SU-DHL-6 (cell line): Measurements from ENCODE around the gene FXYD2.
"Not testable (repeated sequence)": the region's sequence is repeated elsewhere in the genome, so short reads cannot be mapped to it uniquely, and the experiment has no call there.

ENCODE experiments used
- H2AFZ ChIP-seq: fragments of 200-600 bp; sonication (generic); 2 replicates; pipeline ENCODE4 v1.6.1; 2014; ENCODE audit warnings: low read depth, mild to moderate bottlenecking, moderate library complexity, mixed read lengths, antibody characterized with exemption, low read length; ENCODE audit not compliant: severe bottlenecking
- H3F3A ChIP-seq: fragments of 200-600 bp; shearing (Covaris generic); 2 replicates; pipeline ENCODE4 v1.6.0; 2016; ENCODE audit warnings: antibody characterized with exemption, mild to moderate bottlenecking; ENCODE audit not compliant: insufficient read depth
- H3K27ac ChIP-seq: fragments of 200-600 bp; sonication (generic); 2 replicates; pipeline ENCODE4 v1.5.1; 2016; ENCODE audit warnings: low read depth, mild to moderate bottlenecking, low read length, moderate library complexity, mixed read lengths
- H3K27me3 ChIP-seq: fragments of 200-600 bp; sonication (generic), shearing (Covaris generic); 2 replicates; pipeline ENCODE4 v1.6.0; 2014; ENCODE audit warnings: mild to moderate bottlenecking, low read length
- H3K36me3 ChIP-seq: fragments of 200-600 bp; sonication (generic); 2 replicates; pipeline ENCODE4 v1.6.1; 2014; ENCODE audit warnings: mild to moderate bottlenecking, low read length, mixed read lengths
- H3K4me2 ChIP-seq: fragments of 300-600, 200-600 bp; shearing (Covaris generic), sonication (generic); 2 replicates; pipeline ENCODE4 v1.6.0; 2014; ENCODE audit warnings: low read length, low read depth, mild to moderate bottlenecking; ENCODE audit not compliant: poor library complexity, severe bottlenecking
- H3K4me3 ChIP-seq: fragments of 200-600 bp; sonication (generic); 2 replicates; pipeline ENCODE4 v1.5.1; 2014; ENCODE audit warnings: antibody characterized with exemption, low read length, mild to moderate bottlenecking, mixed read lengths; ENCODE audit not compliant: insufficient read depth, poor library complexity, severe bottlenecking
- H3K79me2 ChIP-seq: fragments of 200-600 bp; sonication (generic); 2 replicates; pipeline ENCODE4 v1.6.1; 2014; ENCODE audit warnings: mild to moderate bottlenecking, low read length, moderate library complexity; ENCODE audit not compliant: insufficient read depth
- H3K9ac ChIP-seq: fragments of 200-600 bp; sonication (generic); 2 replicates; pipeline ENCODE4 v1.7.0; 2014; ENCODE audit warnings: mild to moderate bottlenecking, low read length
- H3K9me2 ChIP-seq: fragments of 200-600 bp; sonication (generic); replicated peaks from 2 replicates; pipeline ENCODE4 v1.6.1; 2014; ENCODE audit warnings: low read length; ENCODE audit not compliant: insufficient read depth
- H3K9me3 ChIP-seq: fragments of 200-600 bp; sonication (generic); 2 replicates; pipeline ENCODE4 v1.6.1; 2014; ENCODE audit warnings: low read length, mixed read lengths; ENCODE audit not compliant: insufficient read depth
- H4K20me1 ChIP-seq: fragments of 200-600 bp; sonication (generic); 2 replicates; pipeline ENCODE4 v1.6.1; 2014; ENCODE audit warnings: low read depth, mild to moderate bottlenecking, antibody characterized with exemption, low read length, moderate library complexity, mixed read lengths
- EZH2phosphoT487 ChIP-seq: fragments of 200-600 bp; sonication (generic), shearing (Covaris generic); conservative IDR thresholded peaks from 2 replicates; pipeline ENCODE4 v1.6.1; 2018; ENCODE audit warnings: mild to moderate bottlenecking, antibody characterized with exemption, low read length, moderate library complexity, mixed read lengths
- TF ChIP-seq, protein P1 (sequence below): fragments of 200-600 bp; sonication (generic); IDR thresholded peaks from one replicate; pipeline ENCODE4 v1.5.1; 2017; ENCODE audit warnings: antibody characterized with exemption, mild to moderate bottlenecking, low read length, moderate library complexity; ENCODE audit not compliant: insufficient read depth, poor library complexity, severe bottlenecking

Gene FXYD2

GRCh38 chr11:117815262-117815803, 9.2 kb downstream of the FXYD2 start:
- Histone ChIP-seq H3K9ac (peak overlapping the region; percentile 22; the same call in 1 of the 2 replicates), H3K9me3 (no peaks in the 10 kb centered on the region), H4K20me1 (no peaks in the 10 kb centered on the region), H3K4me2 (peak overlapping the region; percentile 60), H3F3A (no peaks in the 10 kb centered on the region), H2AFZ (no peak overlapping the region), H3K4me3 (no peak overlapping the region), H3K27ac (peak overlapping the region; percentile 59), H3K36me3 (no peaks in the 10 kb centered on the region), H3K9me2 (no peaks in the 10 kb centered on the region), H3K27me3 (no peaks in the 10 kb centered on the region), H3K79me2 (no peaks in the 10 kb centered on the region)
- no peak for TF ChIP-seq EZH2phosphoT487
- TF ChIP-seq, protein P1, sequence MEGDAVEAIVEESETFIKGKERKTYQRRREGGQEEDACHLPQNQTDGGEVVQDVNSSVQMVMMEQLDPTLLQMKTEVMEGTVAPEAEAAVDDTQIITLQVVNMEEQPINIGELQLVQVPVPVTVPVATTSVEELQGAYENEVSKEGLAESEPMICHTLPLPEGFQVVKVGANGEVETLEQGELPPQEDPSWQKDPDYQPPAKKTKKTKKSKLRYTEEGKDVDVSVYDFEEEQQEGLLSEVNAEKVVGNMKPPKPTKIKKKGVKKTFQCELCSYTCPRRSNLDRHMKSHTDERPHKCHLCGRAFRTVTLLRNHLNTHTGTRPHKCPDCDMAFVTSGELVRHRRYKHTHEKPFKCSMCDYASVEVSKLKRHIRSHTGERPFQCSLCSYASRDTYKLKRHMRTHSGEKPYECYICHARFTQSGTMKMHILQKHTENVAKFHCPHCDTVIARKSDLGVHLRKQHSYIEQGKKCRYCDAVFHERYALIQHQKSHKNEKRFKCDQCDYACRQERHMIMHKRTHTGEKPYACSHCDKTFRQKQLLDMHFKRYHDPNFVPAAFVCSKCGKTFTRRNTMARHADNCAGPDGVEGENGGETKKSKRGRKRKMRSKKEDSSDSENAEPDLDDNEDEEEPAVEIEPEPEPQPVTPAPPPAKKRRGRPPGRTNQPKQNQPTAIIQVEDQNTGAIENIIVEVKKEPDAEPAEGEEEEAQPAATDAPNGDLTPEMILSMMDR: no peak

DNA sequence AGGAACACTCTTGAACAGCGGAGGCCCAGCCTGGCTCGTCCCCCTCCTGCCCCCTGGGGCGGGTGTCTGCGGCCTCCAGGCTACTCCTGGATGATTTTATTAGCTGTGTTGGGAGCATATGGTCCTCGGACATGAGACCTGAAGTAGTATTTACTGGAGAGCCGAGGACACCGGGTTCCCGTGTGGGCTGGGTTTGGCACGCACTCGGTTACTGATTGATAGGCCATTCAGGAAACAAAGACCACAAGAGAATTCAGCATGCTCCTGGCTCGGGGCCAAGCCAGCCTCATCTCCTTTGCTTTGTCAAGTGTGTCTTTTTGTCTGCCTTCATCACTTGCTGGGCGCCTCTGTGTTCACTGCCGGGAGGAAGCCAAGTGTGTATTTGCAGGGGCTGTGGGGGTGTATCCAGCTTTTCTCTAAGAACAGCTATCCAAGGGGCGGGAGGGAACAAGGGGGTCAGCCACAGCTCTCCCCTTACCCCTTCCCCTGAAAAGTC, 9.7 kb downstream of the FXYD2 start:
- no peak for TF ChIP-seq EZH2phosphoT487
- TF ChIP-seq, protein P1: no peak
- no peak overlapping the region for H3K4me3 ChIP-seq
- no peaks in the 10 kb centered on the region for H4K20me1 ChIP-seq
- no peak overlapping the region for H2AFZ ChIP-seq
- H3K9ac ChIP-seq: peak overlapping the region; percentile 22; the same call in 1 of the 2 replicates
- no peaks in the 10 kb centered on the region for H3K79me2 ChIP-seq
- no peaks in the 10 kb centered on the region for H3K9me3 ChIP-seq
- H3F3A ChIP-seq: no peaks in the 10 kb centered on the region
- H3K27me3 ChIP-seq: no peaks in the 10 kb centered on the region
- peak overlapping the region; percentile 59 for H3K27ac ChIP-seq
- H3K9me2 ChIP-seq: no peaks in the 10 kb centered on the region
- H3K4me2 ChIP-seq: peak overlapping the region; percentile 60
- H3K36me3 ChIP-seq: no peaks in the 10 kb centered on the region

DNA sequence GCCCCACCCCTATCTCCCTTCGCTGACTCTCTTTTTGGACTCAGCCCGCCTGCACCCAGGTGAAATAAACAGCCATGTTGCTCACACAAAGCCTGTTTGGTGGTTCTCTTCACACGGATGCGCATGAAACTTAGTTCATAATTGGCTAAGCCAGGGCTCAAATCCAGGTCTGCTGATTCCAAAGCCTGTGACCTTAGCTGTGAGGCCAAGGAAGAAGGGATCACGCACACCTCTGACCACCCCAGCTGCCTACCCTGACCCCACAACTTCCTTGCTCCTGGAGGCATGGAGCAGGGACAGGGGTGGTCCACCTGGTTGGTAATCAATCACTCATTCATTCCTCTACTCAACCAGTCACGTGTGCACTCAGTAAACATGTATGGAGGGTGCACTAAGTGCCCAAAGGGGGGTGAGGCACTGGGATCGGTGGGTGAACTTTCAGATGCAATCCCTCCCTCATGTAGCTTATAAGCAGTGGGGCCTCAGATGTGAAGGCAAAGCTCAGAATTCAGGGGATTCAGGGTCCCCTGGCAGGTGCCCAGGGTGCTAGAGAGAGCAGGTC, 10.3 kb downstream of the FXYD2 start:
- no peak overlapping the region for H3K27ac ChIP-seq
- H3F3A ChIP-seq: no peaks in the 10 kb centered on the region
- H3K9me3 ChIP-seq: no peaks in the 10 kb centered on the region
- H3K9ac ChIP-seq: no peak overlapping the region
- no peaks in the 10 kb centered on the region for H3K9me2 ChIP-seq
- H2AFZ ChIP-seq: no peak overlapping the region
- H3K27me3 ChIP-seq: no peaks in the 10 kb centered on the region
- H3K4me3 ChIP-seq: no peak overlapping the region
- no peaks in the 10 kb centered on the region for H3K36me3 ChIP-seq
- no peaks in the 10 kb centered on the region for H4K20me1 ChIP-seq
- H3K4me2 ChIP-seq: no peak overlapping the region
- TF ChIP-seq, protein P1: no peak
- no peak for TF ChIP-seq EZH2phosphoT487
- H3K79me2 ChIP-seq: no peaks in the 10 kb centered on the region

DNA sequence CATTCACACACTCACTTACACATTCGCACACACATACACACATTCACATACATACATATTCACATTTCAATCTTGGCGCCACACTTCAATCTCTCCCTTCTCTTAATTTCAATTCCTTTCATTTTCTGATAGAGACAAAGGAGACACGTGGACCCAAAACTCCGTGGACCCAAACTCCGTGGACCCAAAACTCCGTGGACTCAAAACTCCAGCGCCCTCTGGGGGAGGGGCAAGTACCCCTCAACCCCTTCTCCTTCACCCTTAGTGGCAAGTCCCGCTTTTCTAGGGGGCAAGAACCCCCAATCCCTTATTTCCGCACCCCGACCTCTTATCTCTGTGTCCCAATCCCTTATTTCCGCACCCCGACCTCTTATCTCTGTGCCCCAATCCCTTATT, 14.5 kb downstream of the FXYD2 start:
- H4K20me1 ChIP-seq, H3K9me3 ChIP-seq, H3K4me3 ChIP-seq, H3K9ac ChIP-seq, H3K27me3 ChIP-seq, H3K79me2 ChIP-seq, H3K36me3 ChIP-seq, H3K4me2 ChIP-seq, H3K9me2 ChIP-seq, H3F3A ChIP-seq, H2AFZ ChIP-seq, H3K27ac ChIP-seq: not testable (repeated sequence)
